Natural killer cell (primary cell): ENCODE results near the gene GDPD4. TPM values are rescaled to one million over a fixed set of nuclear protein-coding genes. Genes with fewer than 3 reads are reported as not detected.

Experiments
- ATAC-seq, 3 donors: fragments of 150-1000 bp in 2 of 3; fragments of 200-7000 bp in 1 of 3; cut with Tn5 transposase; 1 replicate in 1 of 3; 2 replicates in 2 of 3; pipeline ENCODE4 v1.10.0; 2021; ENCODE audit warnings: mild to moderate bottlenecking in 2 of 3, moderate library complexity in 2 of 3
- DNase-seq, 2 donors: peaks; one replicate each; pipeline versions ENCODE4 v3.0.0 to v3.0.0-alpha.2; 2013 to 2021; ENCODE audit warnings: mixed read lengths in 1 of 2
- H3K27ac ChIP-seq: one replicate; pipeline ENCODE4 v1.5.1; 2013; ENCODE audit warnings: mild to moderate bottlenecking, low read length
- H3K27me3 ChIP-seq: one replicate; pipeline ENCODE4 v1.6.1; 2013; ENCODE audit warnings: low read length; ENCODE audit not compliant: control insufficient read depth, insufficient read depth
- H3K36me3 ChIP-seq: one replicate; pipeline ENCODE4 v1.6.1; 2013; ENCODE audit warnings: low read length; ENCODE audit not compliant: control insufficient read depth, insufficient read depth
- H3K4me1 ChIP-seq: one replicate; pipeline ENCODE4 v1.6.1; 2013; ENCODE audit warnings: low read length; ENCODE audit not compliant: control insufficient read depth, insufficient read depth
- H3K4me3 ChIP-seq: one replicate; pipeline ENCODE4 v1.5.1; 2013; ENCODE audit warnings: low read length
- H3K9me3 ChIP-seq: one replicate; pipeline ENCODE4 v1.6.1; 2013; ENCODE audit warnings: low read length; ENCODE audit not compliant: control insufficient read depth, insufficient read depth
- H3K27ac Mint-ChIP-seq, 2 donors: one replicate each; pipeline ENCODE4 v1.8.0; 2022; ENCODE audit warnings: mild to moderate bottlenecking in 2 of 2, mixed read lengths in 2 of 2, moderate library complexity in 1 of 2
- H3K27me3 Mint-ChIP-seq, 2 donors: one replicate each; pipeline ENCODE4 v1.8.0; 2022; ENCODE audit warnings: low read depth in 2 of 2, mixed read lengths in 2 of 2
- H3K36me3 Mint-ChIP-seq: one replicate; pipeline ENCODE4 v1.8.0; 2022; ENCODE audit warnings: mixed read lengths
- H3K4me1 Mint-ChIP-seq, 2 donors: one replicate each; pipeline ENCODE4 v1.8.0; 2022; ENCODE audit warnings: mixed read lengths in 2 of 2
- H3K4me3 Mint-ChIP-seq: one replicate; pipeline ENCODE4 v1.8.0; 2022; ENCODE audit warnings: mild to moderate bottlenecking, moderate library complexity, mixed read lengths
- H3K9me3 Mint-ChIP-seq, 2 donors: one replicate each; pipeline ENCODE4 v1.8.0; 2022; ENCODE audit warnings: mixed read lengths in 2 of 2
- WGBS: methylation state at CpG from one replicate; pipeline ENCODE4 v1.1.7; 2013; ENCODE audit warnings: missing lambda C conversion rate; ENCODE audit not compliant: insufficient coverage; 5-methylcytosine and 5-hydroxymethylcytosine counted together
- intact Hi-C: fragments of 100-400 bp; cut with micrococcal nuclease; formaldehyde crosslinking; loops from one replicate; pipeline ENCODE4 v1.14.2; 2022
- total RNA-seq, 4 donors: library from RNA; stranded (reverse); fragments of 120-200 nt in 1 of 4; gene quantifications; one replicate each; pipeline versions ENCODE4 v1.2.3 to v1.2.4, GENCODE V29; 2013 to 2022
- TF ChIP-seq, protein P1 (sequence below): fragments of 200-600 bp; IDR thresholded peaks from one replicate; pipeline ENCODE4 v1.8.0; 2022; ENCODE audit warnings: antibody characterized with exemption

GDPD4 gene
- total RNA-seq, 3 donors from 2014 or later (not counting 1 experiment from before 2014, with no cell fraction given): not detected

DNA sequence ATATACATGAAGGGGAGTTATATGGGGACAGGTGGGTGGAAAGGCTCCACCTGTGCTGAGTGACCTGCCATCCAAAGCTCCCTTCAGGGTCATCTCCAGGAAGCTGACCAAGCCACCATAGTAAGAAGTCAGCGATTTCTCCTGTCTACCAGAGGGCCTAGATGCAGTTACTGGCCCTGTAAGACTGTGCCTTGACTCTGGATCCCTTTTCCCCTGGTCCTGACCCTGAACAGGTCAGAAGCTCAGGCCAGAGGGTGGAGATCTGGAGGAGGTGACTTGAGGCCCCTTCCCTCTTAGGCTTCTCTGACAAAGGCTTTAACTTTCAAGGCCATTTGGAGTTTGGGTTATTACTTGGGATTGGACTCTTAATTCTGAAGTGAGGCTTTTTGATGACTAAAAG is 69.7 kb downstream of the GDPD4 start:
- peaks cover 10 to 30% of the 10 kb centered on the region in 2 donors for H3K27me3 Mint-ChIP-seq
- intact Hi-C loops: no loop called here
- H3K27me3 ChIP-seq: peaks cover 2% of the 10 kb centered on the region
- no peaks in the 10 kb centered on the region for H3K9me3 ChIP-seq
- DNase-seq (no peak), ATAC-seq (no peak)
- H3K4me3 Mint-ChIP-seq: no peak overlapping the region
- 70% methylated on average over 1 of the region's 1 CpG for WGBS
- no peaks in the 10 kb centered on the region for H3K36me3 Mint-ChIP-seq
- H3K4me3 ChIP-seq: no peak overlapping the region
- no peak overlapping the region for H3K27ac Mint-ChIP-seq
- no peak overlapping the region for H3K27ac ChIP-seq
- no peaks in the 10 kb centered on the region for H3K4me1 Mint-ChIP-seq
- no peaks in the 10 kb centered on the region for H3K4me1 ChIP-seq
- TF ChIP-seq, protein P1, sequence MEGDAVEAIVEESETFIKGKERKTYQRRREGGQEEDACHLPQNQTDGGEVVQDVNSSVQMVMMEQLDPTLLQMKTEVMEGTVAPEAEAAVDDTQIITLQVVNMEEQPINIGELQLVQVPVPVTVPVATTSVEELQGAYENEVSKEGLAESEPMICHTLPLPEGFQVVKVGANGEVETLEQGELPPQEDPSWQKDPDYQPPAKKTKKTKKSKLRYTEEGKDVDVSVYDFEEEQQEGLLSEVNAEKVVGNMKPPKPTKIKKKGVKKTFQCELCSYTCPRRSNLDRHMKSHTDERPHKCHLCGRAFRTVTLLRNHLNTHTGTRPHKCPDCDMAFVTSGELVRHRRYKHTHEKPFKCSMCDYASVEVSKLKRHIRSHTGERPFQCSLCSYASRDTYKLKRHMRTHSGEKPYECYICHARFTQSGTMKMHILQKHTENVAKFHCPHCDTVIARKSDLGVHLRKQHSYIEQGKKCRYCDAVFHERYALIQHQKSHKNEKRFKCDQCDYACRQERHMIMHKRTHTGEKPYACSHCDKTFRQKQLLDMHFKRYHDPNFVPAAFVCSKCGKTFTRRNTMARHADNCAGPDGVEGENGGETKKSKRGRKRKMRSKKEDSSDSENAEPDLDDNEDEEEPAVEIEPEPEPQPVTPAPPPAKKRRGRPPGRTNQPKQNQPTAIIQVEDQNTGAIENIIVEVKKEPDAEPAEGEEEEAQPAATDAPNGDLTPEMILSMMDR: no peak
- no peaks in the 10 kb centered on the region for H3K9me3 Mint-ChIP-seq
- no peaks in the 10 kb centered on the region for H3K36me3 ChIP-seq

GRCh38 chr11:77230878-77231605 is 70.4 kb downstream of the GDPD4 start:
- no peaks in the 10 kb centered on the region for H3K9me3 Mint-ChIP-seq
- ATAC-seq (no peak), DNase-seq (no peak)
- peaks cover 8 to 31% of the 10 kb centered on the region in 2 donors for H3K27me3 Mint-ChIP-seq
- Histone ChIP-seq H3K27ac (no peak overlapping the region), H3K4me1 (no peaks in the 10 kb centered on the region), H3K27me3 (peaks cover 2% of the 10 kb centered on the region), H3K36me3 (no peaks in the 10 kb centered on the region), H3K4me3 (no peak overlapping the region), H3K9me3 (no peaks in the 10 kb centered on the region)
- no peaks in the 10 kb centered on the region for H3K4me1 Mint-ChIP-seq
- TF ChIP-seq, protein P1: no peak
- H3K27ac Mint-ChIP-seq: no peak overlapping the region
- 90% methylated on average over 5 of the region's 5 CpGs for WGBS
- H3K36me3 Mint-ChIP-seq: no peaks in the 10 kb centered on the region
- H3K4me3 Mint-ChIP-seq: no peak overlapping the region
- intact Hi-C loops: no loop called here

- H3K9me3 Mint-ChIP-seq: no peaks in the 10 kb centered on the region
- 93% methylated on average over 9 of the region's 9 CpGs for WGBS
- no peak overlapping the region for H3K4me3 ChIP-seq
- no peaks in the 10 kb centered on the region for H3K9me3 ChIP-seq
- no peaks in the 10 kb centered on the region for H3K4me1 ChIP-seq
- H3K27ac ChIP-seq: no peak overlapping the region
- H3K27ac Mint-ChIP-seq: no peak overlapping the region
- H3K36me3 Mint-ChIP-seq: no peaks in the 10 kb centered on the region
- no peaks in the 10 kb centered on the region for H3K27me3 ChIP-seq
- intact Hi-C loops: no loop called here
- H3K4me3 Mint-ChIP-seq: no peak overlapping the region
- H3K27me3 Mint-ChIP-seq: peaks cover 22 to 23% of the 10 kb centered on the region in 2 donors
- ATAC-seq (no peak), DNase-seq (no peak)
- no peaks in the 10 kb centered on the region for H3K36me3 ChIP-seq
- H3K4me1 Mint-ChIP-seq: no peaks in the 10 kb centered on the region
- TF ChIP-seq, protein P1: no peak
Measured at GRCh38 chr11:77223797-77224196, 77.7 kb downstream of the GDPD4 start.

DNA sequence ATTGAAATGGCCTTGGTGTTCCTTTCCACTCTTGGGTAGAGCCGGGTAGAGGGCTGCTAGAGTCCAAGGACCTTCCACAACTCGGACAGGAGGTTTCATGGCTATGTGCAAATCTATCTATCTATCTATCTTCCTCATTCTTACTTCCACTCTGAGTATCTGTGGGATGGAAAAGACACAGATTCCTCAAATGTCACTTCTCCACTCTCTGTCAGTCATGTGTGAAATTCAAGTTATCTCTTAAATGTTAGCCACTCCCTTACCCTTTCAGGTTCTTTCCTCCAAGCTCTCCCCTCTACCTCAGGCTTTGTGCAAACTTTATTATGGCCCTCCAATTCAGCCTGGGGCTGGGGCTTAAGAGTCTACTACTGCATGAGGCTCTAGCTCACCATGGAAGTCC is 84.3 kb downstream of the GDPD4 start:
- TF ChIP-seq, protein P1: no peak
- H3K4me1 ChIP-seq: no peaks in the 10 kb centered on the region
- H3K27me3 Mint-ChIP-seq: peaks cover 0 to 9% of the 10 kb centered on the region in 2 donors
- no peaks in the 10 kb centered on the region for H3K9me3 Mint-ChIP-seq
- no peak overlapping the region for H3K27ac Mint-ChIP-seq
- no peaks in the 10 kb centered on the region for H3K9me3 ChIP-seq
- WGBS: 79% methylated on average over 2 of the region's 2 CpGs
- no peaks in the 10 kb centered on the region for H3K36me3 ChIP-seq
- H3K27me3 ChIP-seq: no peaks in the 10 kb centered on the region
- no peak for ATAC-seq
- no peaks in the 10 kb centered on the region for H3K36me3 Mint-ChIP-seq
- H3K4me3 Mint-ChIP-seq: no peak overlapping the region
- no peak overlapping the region for H3K27ac ChIP-seq
- no peak for DNase-seq
- no peak overlapping the region for H3K4me3 ChIP-seq
- intact Hi-C loops: no loop called here
- H3K4me1 Mint-ChIP-seq: no peaks in the 10 kb centered on the region
